GM19452 (cell line): ENCODE data around the gene ATG7.
"Not testable (repeated sequence)": the region's sequence is repeated elsewhere in the genome, so short reads cannot be mapped to it uniquely, and the experiment has no call there.

Experiments
- ATAC-seq: cut with Tn5 transposase; IDR thresholded peaks from one replicate; pipeline ENCODE4 v1.9.1; 2021; ENCODE audit not compliant: unreplicated experiment

ATG7 gene

DNA sequence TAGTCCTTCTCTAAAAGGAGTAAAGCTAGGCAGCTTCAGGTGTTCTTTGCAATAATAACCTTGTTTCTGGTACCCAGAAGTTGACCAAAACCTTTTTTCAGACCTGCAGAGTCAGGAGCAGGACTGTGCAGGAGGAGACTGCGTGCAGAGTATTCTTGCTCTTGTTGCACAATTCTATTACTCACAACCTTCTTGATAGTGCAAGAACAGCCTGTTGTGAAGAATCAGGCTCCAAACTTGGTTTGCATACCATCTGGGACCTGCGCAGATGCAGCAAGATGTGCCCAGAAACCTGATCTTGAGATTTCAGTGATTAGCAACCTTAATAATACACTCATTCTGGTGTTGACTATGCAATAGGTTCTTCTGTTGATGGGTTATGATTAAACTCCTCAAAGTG lies 111.9 kb downstream of the ATG7 start:
- no peak for ATAC-seq

DNA sequence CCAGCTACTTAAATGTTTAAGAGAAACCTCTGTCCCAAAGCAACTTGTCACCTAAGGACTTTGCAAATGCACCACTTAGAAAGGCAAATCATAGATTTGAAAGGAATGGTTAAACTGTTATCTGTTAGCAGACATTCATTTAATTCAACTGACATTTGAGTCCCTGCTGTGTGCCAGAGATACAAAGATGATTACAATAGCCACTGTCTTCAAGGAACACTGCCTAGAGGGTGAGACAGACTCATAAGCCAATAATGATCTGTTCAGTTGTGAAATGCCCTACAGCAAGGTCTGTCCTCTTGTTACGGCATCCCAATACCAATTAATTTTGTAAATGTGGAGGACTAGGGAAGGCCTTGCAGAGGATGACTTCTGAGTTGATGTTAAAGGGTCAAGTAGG lies 113.1 kb downstream of the ATG7 start:
- ATAC-seq, result no peak

DNA sequence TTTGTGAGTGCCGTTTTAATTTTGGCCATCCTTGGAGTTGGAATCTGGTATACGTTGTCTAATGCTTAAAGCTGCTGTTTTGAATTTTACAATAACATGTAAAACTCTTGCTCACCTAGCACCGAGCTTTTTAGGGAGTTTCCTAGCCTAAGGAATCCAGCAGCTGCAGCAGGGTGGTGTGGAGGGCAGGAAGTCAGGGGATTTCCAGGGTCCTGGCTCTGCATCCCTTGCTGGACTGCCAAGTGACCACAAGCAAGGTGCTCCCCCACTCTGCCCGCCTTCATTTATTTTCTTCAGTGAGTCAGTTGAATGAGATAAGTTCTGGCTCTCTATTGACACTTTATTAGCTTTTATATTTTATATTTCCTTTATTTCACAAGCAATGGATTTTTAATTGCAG lies 113.7 kb downstream of the ATG7 start:
- ATAC-seq, result no peak

DNA sequence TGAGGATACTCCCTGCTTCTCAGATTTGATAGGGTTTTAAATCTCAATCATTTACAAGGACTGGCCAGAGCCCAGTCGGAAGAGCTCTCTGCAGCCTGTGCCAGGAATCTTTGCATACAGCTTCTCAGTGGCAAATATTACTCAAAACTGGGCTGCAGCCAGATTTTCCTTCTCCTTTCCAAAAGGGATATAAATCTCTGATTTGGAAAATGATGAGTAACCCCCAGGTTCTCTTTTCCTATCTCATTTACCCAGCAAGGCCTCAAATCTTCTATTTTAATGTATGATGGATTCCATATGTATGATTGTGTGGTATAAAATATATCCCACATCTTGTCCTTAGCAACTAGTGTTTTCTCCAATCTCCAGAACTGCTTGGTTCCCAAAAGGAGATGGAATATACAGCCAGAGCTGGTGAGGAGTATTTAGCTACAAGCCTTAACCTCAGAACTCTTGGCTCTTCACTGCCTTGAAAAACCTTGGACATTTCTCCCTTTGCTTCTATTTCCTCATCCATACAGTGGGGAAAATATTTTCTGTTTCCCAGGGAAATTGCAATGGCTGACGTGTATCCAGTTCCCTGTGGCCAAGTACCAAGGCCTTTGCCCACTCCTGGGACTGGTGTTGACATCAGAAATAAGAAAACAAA lies 114.4 kb downstream of the ATG7 start:
- no peak for ATAC-seq

DNA sequence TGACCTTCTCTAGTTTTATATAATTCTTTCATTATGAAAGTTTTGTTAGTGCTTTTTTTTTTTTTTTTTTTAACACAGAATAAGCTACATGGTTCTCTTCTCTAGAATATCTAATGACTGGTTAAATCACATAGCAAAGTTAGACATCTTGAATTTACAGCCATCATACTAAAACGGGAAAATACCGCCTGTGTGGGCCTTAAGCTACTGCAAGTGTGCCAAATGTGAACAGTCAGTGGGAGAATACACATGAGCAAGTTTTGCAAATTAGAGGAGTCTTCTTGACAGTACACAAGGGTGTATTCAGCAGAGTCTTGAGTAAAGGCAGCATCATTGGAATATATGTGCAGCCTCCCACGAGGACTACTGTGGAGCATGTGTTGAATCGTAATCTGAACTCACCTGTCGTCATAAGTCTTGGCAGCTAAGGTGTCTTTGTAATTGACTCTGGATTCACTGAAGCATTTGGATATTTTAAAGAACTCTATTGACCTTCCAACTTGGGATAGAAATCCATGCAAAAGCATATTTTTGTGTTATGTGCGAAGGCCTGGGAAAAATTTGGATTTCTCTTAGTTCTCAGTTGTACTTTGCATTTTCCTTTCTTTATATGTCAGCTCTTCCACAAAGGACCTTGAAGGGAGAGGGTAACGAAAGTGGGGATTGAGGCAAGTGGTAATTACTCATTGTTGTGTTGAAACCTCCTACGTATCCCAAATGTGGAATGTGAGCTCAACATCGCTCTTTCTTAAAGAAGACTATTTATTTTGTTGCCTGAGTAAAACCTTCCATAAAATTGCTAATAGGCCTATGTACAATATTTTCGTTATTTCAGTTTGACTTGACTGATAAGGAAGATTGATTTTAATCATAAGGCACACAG lies 117.4 kb downstream of the ATG7 start:
- no peak for ATAC-seq

DNA sequence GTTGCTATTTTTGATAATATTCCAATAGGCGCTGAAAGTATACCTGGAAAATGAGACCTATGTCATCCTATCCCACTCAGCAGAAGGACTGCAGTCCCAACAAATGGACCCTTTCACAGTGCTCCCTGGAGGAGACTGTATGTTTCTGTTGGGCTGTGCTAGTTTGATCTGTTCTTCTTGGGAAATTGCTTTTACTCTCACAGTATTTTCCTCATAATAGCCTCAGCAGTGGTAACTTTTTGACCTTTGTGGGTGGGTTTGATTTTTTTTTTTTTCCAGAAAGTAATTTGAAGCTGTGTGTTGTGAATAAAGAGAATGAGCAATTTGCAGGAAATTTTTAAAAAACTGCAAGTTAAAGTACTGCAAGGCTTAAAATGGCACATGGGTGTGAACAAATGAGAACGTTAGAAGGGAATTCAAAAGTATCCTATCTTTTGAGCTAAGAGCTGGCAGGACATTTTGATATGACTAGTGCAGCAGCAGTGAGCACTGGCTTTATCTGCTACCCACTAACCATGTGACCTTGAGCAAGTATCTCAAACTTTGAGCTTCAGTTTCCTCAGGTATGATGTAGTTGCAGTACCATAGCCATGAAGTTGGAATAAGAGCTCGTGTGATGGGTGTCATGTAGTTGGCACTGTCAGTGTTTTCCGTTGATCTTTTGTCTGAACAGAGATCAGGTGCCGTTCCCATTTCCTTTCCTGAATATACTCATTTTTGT lies 118.4 kb downstream of the ATG7 start:
- ATAC-seq, result no peak

DNA sequence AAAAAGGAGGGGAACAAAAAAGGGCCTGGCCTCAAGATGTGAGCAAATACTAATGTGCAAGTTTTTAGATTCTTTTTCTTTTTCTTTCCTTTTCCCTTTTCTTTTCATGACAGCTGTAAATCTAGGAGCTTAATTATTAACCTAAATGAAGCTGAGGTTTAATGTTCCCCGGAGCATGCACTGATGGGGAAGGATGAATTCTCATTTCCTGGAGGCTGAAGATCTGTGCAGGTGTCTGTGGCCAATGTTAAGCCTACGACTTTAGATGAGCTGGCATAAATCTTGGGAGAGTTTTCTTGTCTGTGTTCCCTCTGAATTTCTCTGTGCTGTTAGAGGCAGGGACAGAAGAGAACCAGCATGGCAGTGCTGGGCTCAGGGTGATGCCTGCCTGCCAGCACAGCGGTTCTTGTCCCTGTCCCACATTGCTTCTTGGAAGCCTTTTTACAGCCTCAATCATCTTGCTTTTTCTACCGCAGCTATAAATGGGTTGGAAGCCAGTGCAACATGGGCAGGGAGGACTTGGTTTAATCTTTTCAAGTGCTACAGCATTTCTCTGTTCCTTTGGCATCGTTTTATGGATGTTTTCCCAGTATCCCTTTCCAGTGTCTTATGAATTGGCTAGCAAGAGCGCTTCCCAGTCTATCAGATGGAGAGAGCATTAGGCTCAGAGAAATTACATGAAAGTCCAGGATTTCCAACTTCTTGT lies 119.1 kb downstream of the ATG7 start:
- no peak for ATAC-seq

DNA sequence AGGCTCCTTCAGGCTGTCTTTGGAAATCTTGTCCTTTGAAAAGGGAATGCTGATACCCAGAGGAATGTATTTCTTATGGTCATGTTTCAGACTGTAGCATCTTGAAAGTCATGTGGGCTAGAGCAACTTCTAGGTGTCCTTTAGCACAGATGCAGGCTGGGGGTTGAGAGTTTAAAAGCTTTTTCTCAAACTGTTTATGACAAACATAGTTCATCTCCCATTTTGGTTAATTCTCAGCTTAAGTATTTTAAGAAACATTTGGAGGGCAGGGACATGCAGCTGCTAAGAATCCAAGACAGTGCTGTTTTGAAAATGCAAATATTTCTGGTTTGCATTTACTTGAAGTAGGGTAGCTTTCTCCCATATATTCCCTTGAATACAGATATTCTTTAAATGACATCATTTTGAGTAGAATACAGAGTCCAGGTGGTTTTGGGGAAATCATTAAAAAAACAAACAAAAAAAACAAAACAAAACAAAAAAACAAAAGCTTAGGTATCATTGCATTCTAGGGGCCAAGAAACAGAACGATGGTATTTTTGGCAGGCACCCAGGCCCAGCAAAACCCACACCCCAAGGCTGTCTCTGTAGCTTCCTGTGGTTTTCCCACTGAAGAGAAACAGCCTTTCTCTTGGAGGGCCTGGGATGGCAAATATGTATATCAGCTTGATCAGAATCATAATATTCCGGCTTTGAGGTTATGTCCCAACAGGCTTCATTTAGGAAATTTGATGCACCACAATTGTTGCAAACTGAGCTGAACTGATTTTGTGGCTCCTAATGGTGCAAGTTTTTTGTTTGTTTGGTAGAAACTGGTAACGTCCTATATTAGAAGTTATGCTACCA lies 120.0 kb downstream of the ATG7 start:
- ATAC-seq, result no peak

DNA sequence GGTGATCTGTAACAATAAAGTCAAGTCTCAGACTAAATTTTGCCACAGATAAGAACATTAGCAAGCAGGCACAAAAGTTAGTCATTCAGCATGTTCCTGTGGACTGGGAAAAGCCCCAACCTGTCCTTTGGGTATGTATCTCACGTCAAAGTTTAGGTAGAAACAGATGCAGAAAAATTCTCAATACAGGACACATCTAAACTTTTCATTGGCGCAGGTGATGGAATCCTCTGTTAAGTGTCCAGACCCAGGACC lies 120.6 kb downstream of the ATG7 start:
- ATAC-seq, result no peak

DNA sequence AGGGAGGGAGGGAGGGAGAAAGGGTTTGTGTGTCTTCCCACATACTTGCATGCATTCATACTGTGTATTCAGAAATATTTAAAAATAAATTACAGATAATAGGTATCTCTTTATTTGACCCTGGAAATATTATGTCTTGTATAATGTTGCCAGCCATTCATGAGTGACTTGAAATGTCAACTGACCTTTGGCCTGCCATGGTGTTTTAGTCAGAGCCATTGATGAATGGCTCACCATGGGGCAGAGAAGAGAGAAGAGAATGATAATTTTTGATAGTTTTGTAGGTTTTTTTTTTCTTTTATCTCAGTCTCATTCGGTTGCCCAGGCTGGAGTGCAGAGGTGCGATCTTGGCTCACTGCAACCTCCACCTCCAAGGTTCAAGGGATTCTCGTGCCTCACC lies 121.2 kb downstream of the ATG7 start:
- ATAC-seq, result no peak

DNA sequence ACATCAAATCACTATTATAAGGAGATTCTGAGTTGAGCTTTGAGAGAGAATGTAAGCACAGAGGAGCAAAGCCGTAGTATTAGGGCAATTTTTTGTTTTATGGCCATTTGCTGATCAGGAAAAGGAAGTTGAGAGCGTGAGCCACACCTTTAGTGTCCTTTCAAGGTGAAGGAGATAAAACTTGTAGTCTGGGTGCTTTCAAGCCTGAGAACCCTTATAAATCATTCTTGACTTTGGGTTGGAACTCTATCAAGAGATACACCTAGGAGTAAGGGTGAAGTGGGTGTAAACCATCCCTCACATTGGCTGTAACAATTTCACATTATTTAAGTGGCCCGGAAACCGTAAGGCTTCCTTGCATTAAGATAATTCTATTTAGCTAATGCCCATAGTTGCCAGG lies 122.2 kb downstream of the ATG7 start:
- no peak for ATAC-seq

DNA sequence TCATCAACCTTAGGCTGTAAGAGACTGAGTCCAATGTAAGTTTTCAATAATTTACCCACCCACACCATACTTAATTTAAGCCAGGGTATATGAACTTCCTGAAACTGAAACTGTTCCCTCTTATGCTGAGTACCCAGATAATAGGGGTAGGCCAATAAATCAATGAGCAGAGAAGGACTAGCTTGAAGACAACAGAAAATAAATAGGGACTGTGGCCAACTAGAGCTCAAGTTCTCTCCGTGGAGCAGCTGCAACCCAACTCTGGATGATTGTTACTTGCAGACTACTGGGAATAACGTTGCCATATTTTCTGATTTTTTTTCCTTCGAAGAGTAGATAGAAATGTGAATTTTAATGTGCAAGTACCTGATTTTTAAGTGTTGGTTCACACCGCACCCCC lies 128.0 kb downstream of the ATG7 start:
- no peak for ATAC-seq

DNA sequence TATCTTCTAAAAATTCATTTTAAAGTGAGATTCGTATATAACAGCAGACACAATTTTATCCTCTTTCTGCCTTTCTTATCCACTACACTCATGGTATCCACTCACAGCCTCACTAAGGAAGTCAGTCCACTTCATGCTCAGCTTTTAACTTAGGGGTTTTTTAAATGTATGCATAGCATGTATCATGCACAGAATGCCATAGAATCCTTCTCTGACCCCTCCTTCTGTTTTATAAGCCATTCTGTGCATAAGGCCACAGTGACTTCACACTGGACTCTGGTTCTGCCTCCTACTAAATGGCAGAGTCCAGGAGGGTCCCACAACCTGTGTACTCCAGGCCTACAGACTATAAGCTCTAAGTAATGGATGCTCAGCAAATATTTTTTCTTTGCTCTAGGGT lies 129.2 kb downstream of the ATG7 start:
- ATAC-seq, result no peak

DNA sequence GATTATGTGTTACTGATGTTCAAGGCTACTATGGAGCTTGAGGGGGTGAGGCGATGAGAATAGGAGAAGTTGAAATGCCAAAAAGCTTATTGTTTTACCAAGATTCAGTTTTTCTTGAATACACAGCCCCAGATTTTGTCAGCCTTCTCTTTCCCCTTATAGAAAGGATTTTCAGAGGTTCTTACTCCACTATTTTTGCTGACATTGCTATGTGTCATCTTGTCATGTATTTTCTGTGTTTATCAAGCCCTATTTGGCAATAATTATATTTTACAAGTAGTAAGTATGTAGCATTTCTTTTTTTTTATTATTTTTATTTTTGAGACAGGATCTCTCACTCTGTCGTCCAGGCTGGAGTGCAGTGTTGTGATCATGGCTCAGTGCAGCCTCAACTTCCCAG lies 133.1 kb downstream of the ATG7 start:
- ATAC-seq, result no peak

DNA sequence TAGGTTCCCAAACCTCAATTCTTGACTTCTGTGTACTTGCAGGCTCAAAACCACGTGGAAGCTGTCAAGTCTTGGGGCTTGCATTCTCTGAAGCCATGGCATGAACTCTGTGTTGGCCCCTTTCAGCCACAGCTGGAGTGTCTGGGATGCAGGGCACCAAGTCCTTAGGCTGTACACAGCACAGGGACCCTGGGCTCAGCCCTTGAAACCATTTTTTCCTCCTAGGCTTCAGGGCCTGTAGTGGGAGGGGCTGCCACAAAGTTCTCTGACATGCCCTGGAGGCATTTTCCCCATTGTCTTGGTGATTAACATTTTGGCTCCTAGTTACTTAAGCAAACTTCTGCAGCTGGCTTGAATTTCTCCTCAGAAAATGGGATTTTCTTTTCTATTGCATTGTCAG lies 135.4 kb downstream of the ATG7 start:
- ATAC-seq, result no peak

DNA sequence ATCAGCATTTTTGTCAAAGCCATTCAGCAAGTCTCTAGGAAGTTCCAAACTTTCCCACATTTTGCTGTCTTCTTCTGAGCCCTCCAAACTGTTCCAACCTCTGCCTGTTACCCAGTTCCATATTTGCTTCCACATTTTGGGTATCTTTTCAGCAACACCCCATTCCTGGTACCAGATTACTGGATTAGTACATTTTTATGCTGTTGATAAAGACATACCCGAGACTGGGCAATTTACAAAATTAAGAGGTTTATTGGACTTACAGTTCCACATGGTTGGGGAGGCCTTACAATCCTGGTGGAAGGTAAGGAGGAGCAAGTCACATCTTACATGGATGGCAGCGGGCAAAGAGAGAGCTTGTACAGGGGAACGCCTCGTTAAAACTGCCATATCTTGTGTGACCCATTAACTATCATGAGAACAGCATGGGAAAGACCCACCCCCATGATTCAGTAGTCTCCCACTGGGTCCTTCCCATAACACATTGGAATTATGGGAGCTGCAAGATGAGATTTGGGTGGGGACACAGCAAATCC lies 136.2 kb downstream of the ATG7 start:
- not testable (repeated sequence) for ATAC-seq

DNA sequence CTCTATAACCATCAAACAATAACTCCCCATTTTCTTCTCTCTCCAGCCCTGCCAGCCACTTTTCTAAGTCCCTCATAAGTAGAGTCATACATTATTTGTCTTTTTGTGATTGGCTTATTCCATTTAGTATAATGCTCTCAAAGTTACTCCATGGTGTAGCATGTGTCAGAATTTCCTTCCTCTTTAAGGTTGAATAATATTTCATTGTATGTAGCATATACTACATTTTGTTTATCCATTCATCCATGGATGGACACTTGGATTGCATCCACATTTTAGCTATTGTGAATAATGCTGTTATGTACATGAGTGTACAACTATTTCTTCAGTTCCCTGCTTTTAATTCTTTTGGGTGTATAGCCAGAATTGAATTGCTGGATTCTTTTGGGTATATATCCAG lies 138.4 kb downstream of the ATG7 start:
- ATAC-seq, result no peak

DNA sequence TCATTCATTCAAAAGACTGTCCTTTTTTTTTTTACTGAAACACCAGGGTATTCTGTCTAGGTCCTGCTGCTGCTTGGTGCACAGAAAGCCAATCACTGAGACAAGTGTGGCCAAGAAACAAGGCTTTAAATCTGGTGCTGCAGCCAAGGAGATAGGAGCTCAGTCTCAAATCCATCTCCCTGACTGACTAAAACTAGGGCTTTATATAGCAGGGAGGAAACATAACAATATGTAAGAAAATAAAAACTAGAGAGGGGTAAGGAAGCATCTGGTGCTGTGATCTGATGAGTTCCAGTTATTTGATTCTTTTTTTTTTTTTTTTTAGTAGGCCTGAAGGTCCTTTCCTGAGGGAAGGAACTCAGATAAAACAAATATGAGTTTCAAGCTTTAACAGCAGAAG lies 139.8 kb downstream of the ATG7 start:
- ATAC-seq, result no peak

DNA sequence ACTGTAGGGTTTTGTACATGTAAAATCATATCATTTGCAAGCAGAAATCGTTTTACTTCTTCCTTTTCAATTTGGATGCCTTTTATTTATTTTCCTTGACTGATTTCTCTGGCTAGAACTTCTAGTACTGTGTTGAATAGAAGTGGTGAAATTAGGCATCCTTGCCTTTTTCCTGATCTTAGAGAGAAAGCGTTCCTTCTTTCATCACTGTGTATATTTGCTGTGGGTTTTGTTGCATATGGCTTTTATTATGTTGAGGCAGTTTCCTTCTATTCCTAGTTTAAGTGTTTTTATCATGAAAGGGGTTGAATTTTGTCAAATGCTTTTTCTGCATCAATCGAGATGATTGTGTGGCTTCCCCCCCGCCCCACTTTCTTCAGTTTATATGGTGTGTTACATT lies 140.9 kb downstream of the ATG7 start:
- no peak for ATAC-seq

DNA sequence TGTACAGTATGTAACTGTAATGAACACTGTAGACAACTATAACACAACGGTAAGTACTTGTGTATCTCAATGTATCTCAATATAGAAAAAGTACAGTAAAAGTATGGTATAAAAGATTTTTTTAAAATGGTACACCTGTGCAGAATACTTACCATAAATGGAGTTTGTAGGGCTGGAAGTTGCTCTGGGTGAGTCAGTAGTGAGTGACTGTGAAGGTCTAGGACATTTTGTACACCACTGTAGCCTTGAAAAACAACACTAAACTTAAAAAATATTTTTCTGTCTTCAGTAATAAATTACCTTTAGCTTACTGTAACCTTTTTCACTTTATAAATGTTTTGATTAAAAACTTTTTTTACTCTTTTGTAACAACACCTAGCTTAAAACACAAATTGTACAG lies 142.9 kb downstream of the ATG7 start:
- no peak for ATAC-seq

DNA sequence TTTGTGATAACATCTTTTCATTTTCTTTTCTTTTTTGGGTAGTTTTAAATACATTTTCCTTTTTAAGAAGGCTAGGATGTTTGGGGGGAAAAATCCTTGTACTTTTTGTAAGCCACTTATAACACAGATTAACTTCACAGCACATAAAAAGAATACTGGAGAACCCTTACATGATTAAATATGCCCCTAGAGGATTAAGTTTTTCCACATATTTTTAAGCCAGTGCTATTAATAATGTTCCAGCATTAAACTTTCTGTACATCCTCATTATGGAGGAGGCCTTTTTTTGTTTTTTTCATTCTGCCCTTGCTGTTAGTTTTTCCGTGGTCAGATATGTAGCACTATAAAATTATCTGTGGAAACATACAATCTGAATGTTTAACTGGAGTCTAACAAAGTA lies 147.9 kb downstream of the ATG7 start:
- ATAC-seq, result no peak
